Left cardiac atrium (tissue), 4 donors: ENCODE data around the gene NCAPD2. TPM values are rescaled to one million over a fixed set of nuclear protein-coding genes. Genes with fewer than 3 reads are reported as not detected.

Source experiments
- ATAC-seq, 2 donors: fragments of 200-7000 bp; cut with Tn5 transposase; one replicate each; pipeline ENCODE4 v1.9.1; 2020; ENCODE audit warnings: mild to moderate bottlenecking in 2 of 2, moderate library complexity in 2 of 2
- DNase-seq: peaks from one replicate; pipeline ENCODE4 v3.0.0-alpha.2; 2020
- intact Hi-C, 2 donors: fragments of 100-400 bp; cut with DNase I; formaldehyde crosslinking; loops; one replicate each; pipeline versions ENCODE4 v1.14.1 to v1.15.1; 2022 to 2023
- total RNA-seq, 2 donors: library from RNA; stranded (reverse); fragmentation: NEBNext Ultra II Directional; extraction: Animal tissue kit (Norgen Biotek cat#: 25700); gene quantifications; one replicate each; pipeline ENCODE4 v1.2.1, GENCODE V29; 2021
- donor health status: DM: no; HTN: yes; CAD: no.
- donor health status: DM: no; HTN: yes; CAD: no; lungs with severe emphysema.
- donor health status: DM: yes; HTN: yes; CAD: no.
- donor health status: Dilated cardiomyopathy.

NCAPD2 gene
- total RNA-seq, 2 donors from 2014 or later, result 12.4 to 15.8 TPM

DNA sequence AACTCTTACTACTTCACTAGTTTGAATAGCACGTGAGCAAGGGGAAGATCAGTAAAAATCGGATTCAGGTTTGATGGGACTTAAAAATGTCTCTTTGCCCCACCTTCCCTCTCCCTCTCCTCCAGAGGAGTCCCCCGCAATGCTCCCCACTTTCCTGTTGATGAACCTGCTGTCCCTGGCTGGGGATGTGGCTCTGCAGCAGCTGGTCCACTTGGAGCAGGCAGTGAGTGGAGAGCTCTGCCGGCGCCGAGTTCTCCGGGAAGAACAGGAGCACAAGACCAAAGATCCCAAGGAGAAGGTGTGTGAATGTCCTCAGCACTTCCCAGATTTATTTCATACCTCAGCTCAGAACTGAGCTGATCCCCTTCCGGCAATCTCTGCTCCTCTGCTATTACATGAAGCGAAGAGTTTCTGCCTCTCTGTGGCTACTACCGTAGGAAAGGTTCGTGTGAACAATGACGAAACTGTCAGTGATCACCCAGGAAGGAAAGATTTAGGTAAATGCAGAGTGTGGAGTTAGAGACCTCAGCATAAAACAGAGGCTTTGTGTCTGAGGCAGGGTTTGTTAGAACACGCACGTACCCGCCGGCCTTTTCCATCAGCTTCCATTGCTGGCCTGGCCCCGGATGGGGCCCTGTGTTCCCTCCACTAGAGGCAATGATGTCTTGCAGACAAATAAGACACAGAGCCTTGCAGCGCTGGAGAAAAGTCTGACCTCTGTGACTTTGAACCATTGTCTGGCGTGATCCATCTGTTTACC lies 33.0 kb downstream of the NCAPD2 start:
- intact Hi-C loops, result no loop called here
- no peak for DNase-seq
- no peak for ATAC-seq

DNA sequence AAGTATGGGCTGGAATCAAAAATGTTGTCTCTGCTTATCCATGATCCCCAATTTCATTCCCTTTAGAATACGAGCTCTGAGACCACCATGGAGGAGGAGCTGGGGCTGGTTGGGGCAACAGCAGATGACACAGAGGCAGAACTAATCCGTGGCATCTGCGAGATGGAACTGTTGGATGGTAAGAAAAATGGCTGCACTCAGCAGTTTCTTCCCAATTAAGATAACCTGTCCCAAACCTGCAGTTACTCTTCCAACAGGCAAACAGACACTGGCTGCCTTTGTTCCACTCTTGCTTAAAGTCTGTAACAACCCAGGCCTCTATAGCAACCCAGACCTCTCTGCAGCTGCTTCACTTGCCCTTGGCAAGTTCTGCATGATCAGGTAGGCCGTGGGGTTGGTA lies 33.8 kb downstream of the NCAPD2 start:
- no peak for ATAC-seq
- no peak for DNase-seq
- intact Hi-C loops, result no loop called here

DNA sequence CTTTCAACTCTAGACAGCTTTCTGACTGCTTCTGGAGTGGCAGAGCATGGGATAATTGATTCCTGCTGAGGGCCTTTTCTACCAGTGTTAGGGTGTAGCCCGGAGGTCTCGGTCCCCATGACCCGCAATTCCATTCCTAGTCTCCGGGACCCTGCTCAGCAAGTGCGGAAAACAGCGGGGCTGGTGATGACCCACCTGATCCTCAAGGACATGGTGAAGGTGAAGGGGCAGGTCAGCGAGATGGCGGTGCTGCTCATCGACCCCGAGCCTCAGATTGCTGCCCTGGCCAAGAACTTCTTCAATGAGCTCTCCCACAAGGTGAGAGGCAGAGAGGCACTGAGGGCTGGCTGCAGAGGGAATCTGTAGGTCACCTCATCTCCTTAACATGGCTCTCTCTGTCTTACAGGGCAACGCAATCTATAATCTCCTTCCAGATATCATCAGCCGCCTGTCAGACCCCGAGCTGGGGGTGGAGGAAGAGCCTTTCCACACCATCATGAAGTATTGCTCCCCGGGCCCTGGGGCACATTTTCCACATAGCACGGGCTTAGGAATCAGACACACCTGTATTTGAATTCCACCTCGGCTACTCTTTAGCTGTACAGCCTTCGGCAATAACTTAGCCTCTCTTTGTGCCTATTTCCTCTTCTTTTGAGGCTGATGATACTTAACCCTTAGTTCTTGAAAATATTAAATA lies 34.8 kb downstream of the NCAPD2 start:
- DNase-seq, result no peak
- ATAC-seq, result no peak
- intact Hi-C loops, result no loop called here

DNA sequence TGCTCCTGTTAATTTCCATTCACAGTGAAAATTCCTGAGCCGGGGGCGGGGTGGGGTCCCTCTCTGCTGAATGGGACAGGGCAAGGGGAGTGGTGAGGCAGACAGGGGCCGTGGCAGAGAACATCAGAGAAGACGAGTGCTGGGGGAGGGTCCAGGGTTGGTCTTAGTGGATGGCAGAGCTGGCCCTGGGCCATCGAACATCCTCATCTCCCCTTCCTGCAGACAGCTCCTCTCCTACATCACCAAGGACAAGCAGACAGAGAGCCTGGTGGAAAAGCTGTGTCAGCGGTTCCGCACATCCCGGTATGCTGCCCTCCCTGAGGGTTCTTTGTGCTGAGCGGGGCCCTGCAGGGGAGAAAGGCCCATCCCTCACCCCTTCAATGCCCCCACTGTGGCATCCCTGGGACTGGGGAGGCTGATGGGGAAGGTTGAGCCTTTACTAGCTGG lies 35.4 kb downstream of the NCAPD2 start:
- ATAC-seq (no peak), DNase-seq (no peak)
- intact Hi-C loops, result no loop called here

DNA sequence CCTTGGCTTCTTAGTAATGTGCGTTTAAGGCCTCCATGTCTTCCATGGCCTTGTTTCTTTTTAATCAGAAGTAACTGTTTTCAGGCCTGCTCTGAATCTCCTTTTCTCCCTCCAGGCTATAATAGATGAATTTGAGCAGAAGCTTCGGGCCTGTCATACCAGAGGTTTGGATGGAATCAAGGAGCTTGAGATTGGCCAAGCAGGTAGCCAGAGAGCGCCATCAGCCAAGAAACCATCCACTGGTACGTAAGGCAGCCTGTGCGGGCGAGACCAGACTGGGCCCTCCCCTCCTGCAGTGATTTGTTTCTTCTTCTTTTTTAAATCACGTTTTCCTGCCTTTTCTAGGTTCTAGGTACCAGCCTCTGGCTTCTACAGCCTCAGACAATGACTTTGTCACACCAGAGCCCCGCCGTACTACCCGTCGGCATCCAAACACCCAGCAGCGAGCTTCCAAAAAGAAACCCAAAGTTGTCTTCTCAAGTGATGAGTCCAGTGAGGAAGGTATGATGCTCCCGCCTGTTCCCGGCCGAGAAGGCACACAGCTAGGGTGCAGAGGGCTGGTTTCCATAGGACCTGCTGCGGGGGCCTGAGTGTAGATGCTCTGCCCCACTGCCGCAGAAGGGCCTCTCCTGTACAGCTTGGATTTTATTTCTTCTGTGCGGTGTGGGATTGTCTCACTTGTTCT lies 36.8 kb downstream of the NCAPD2 start:
- DNase-seq, result no peak
- intact Hi-C loops, result loop anchor here in 1 of 2 donors (5.0 to 10.0 kb wide), 2 partner anchors 38 to 196 kb away; partner anchors contain the start of genes MRPL51 and NCAPD2
- no peak for ATAC-seq

DNA sequence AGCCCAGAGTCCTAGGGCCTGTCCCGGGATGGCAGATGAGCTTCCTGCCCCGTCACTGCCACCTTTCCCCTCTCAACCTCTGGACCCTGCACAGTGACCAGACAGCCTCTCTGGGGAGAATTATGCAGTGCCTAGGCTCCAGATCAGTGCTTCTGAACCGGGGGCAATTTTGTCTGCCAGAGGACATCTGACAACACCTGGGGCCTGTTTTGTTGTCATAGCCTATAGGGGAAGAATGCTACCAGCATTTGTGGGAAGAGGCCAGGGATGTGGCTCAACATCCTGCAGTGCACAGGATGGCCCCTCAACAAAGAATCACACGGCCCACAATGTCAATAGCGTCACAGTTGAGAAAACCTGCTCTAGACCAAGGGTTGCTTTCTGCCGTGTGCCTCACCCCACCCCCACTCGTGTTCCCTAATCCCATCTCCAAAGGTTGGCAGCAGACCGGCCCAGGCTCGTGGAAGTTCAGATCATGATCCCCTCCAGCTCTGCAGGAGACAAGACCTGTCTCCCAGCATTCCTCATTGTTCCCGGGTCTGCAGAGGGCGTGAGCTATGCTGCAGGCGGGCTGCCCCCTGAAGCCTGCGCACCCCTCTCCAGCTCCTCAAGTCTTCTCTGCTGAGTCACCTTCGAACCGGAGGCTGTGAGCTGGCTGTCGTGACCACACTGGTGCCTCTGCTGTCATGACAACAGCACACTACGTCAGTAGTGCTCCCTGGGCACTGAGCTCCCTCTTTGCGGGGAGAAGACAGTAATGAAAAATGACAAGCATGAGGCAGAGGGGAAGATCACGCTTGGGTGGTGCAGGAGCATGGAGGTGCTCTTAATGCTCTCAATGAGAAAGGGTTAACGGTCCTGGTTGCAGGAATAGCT lies 38.4 kb downstream of the NCAPD2 start:
- ATAC-seq (peak; percentile 0 to 2), DNase-seq (peak; percentile 76)
- intact Hi-C loops, result loop anchor here in 1 of 2 donors (5.0 to 10.0 kb wide), 2 partner anchors 40 to 197 kb away; partner anchors contain the start of genes MRPL51 and NCAPD2

DNA sequence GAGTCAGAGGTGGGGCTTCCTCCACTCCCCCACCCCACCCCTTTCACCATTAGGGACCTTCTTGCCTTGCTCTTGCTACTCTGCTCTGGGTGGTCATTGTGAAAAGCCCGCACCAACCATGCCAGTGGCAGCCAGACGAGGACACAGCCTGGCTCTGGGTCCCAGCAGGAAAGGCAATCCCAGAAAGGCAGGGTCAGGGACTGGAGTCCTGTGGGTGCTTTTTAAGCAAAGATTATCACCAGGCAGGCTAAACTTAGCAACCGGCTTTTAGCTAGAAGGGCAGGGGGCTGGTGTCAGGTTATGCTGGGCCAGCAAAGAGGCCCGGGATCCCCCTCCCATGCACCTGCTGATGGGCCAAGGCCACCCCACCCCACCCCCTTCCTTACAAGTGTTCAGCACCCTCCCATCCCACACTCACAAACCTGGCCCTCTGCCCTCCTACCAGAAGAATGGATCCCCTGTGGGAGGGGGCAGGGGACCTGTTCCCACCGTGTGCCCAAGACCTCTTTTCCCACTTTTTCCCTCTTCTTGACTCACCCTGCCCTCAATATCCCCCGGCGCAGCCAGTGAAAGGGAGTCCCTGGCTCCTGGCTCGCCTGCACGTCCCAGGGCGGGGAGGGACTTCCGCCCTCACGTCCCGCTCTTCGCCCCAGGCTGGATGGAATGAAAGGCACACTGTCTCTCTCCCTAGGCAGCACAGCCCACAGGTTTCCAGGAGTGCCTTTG lies 39.2 kb downstream of the NCAPD2 start:
- DNase-seq (peak; percentile 72), ATAC-seq (peak; percentile 49 to 50)
- intact Hi-C loops, result loop anchor here in 1 of 2 donors (5.0 to 10.0 kb wide), 2 partner anchors 41 to 198 kb away; partner anchors contain the start of genes MRPL51 and NCAPD2

DNA sequence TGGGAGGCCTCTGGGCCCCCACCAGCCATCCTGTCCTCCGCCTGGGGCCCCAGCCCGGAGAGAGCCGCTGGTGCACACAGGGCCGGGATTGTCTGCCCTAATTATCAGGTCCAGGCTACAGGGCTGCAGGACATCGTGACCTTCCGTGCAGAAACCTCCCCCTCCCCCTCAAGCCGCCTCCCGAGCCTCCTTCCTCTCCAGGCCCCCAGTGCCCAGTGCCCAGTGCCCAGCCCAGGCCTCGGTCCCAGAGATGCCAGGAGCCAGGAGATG lies 39.7 kb downstream of the NCAPD2 start:
- DNase-seq (no peak), ATAC-seq (no peak)
- intact Hi-C loops, result loop anchor here in 1 of 2 donors (5.0 to 10.0 kb wide), 2 partner anchors 41 to 199 kb away; partner anchors contain the start of genes MRPL51 and NCAPD2

DNA sequence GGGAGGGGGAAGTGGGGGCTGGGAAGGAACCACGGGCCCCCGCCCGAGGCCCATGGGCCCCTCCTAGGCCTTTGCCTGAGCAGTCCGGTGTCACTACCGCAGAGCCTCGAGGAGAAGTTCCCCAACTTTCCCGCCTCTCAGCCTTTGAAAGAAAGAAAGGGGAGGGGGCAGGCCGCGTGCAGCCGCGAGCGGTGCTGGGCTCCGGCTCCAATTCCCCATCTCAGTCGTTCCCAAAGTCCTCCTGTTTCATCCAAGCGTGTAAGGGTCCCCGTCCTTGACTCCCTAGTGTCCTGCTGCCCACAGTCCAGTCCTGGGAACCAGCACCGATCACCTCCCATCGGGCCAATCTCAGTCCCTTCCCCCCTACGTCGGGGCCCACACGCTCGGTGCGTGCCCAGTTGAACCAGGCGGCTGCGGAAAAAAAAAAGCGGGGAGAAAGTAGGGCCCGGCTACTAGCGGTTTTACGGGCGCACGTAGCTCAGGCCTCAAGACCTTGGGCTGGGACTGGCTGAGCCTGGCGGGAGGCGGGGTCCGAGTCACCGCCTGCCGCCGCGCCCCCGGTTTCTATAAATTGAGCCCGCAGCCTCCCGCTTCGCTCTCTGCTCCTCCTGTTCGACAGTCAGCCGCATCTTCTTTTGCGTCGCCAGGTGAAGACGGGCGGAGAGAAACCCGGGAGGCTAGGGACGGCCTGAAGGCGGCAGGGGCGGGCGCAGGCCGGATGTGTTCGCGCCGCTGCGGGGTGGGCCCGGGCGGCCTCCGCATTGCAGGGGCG lies 40.2 kb downstream of the NCAPD2 start, which contains the start of gene GAPDH:
GAPDH (plus strand) TSS at position 595 of the 772 bp plus-strand sequence. CDS start 316 bp downstream, outside the sequence.
- intact Hi-C loops, result loop anchor here in 1 of 2 donors (2.0 to 10.0 kb wide), 3 partner anchors 19 to 199 kb away; partner anchors contain the start of genes MRPL51 and NCAPD2
- ATAC-seq (peak; percentile 82 to 84), DNase-seq (peak; percentile 95)

DNA sequence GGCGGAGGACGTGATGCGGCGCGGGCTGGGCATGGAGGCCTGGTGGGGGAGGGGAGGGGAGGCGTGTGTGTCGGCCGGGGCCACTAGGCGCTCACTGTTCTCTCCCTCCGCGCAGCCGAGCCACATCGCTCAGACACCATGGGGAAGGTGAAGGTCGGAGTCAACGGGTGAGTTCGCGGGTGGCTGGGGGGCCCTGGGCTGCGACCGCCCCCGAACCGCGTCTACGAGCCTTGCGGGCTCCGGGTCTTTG lies 40.7 kb downstream of the NCAPD2 start:
- intact Hi-C loops, result loop anchor here in 1 of 2 donors (2.0 to 10.0 kb wide), 3 partner anchors 18 to 200 kb away; partner anchors contain the start of genes MRPL51 and NCAPD2
- peak; percentile 84 for DNase-seq
- ATAC-seq, result peak; percentile 39 to 54

DNA sequence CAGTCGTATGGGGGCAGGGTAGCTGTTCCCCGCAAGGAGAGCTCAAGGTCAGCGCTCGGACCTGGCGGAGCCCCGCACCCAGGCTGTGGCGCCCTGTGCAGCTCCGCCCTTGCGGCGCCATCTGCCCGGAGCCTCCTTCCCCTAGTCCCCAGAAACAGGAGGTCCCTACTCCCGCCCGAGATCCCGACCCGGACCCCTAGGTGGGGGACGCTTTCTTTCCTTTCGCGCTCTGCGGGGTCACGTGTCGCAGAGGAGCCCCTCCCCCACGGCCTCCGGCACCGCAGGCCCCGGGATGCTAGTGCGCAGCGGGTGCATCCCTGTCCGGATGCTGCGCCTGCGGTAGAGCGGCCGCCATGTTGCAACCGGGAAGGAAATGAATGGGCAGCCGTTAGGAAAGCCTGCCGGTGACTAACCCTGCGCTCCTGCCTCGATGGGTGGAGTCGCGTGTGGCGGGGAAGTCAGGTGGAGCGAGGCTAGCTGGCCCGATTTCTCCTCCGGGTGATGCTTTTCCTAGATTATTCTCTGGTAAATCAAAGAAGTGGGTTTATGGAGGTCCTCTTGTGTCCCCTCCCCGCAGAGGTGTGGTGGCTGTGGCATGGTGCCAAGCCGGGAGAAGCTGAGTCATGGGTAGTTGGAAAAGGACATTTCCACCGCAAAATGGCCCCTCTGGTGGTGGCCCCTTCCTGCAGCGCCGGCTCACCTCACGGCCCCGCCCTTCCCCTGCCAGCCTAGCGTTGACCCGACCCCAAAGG lies 41.2 kb downstream of the NCAPD2 start:
- intact Hi-C loops, result loop anchor here in 1 of 2 donors (2.0 to 10.0 kb wide), 3 partner anchors 18 to 200 kb away; partner anchors contain the start of genes MRPL51 and NCAPD2
- DNase-seq (peak; percentile 88), ATAC-seq (peak; percentile 32 to 39)

DNA sequence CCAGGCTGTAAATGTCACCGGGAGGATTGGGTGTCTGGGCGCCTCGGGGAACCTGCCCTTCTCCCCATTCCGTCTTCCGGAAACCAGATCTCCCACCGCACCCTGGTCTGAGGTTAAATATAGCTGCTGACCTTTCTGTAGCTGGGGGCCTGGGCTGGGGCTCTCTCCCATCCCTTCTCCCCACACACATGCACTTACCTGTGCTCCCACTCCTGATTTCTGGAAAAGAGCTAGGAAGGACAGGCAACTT lies 41.7 kb downstream of the NCAPD2 start:
- intact Hi-C loops, result loop anchor here in 1 of 2 donors (2.0 to 10.0 kb wide), 2 partner anchors 17 to 201 kb away; no protein-coding TSS in a partner anchor
- DNase-seq (no peak), ATAC-seq (no peak)

DNA sequence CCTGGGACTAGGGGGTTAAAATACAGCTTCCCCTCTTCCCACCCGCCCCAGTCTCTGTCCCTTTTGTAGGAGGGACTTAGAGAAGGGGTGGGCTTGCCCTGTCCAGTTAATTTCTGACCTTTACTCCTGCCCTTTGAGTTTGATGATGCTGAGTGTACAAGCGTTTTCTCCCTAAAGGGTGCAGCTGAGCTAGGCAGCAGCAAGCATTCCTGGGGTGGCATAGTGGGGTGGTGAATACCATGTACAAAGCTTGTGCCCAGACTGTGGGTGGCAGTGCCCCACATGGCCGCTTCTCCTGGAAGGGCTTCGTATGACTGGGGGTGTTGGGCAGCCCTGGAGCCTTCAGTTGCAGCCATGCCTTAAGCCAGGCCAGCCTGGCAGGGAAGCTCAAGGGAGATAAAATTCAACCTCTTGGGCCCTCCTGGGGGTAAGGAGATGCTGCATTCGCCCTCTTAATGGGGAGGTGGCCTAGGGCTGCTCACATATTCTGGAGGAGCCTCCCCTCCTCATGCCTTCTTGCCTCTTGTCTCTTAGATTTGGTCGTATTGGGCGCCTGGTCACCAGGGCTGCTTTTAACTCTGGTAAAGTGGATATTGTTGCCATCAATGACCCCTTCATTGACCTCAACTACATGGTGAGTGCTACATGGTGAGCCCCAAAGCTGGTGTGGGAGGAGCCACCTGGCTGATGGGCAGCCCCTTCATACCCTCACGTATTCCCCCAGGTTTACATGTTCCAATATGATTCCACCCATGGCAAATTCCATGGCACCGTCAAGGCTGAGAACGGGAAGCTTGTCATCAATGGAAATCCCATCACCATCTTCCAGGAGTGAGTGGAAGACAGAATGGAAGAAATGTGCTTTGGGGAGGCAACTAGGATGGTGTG lies 42.3 kb downstream of the NCAPD2 start:
- ATAC-seq (no peak), DNase-seq (no peak)
- intact Hi-C loops, result loop anchor here in 1 of 2 donors (2.0 to 10.0 kb wide), 2 partner anchors 17 to 201 kb away; no protein-coding TSS in a partner anchor

DNA sequence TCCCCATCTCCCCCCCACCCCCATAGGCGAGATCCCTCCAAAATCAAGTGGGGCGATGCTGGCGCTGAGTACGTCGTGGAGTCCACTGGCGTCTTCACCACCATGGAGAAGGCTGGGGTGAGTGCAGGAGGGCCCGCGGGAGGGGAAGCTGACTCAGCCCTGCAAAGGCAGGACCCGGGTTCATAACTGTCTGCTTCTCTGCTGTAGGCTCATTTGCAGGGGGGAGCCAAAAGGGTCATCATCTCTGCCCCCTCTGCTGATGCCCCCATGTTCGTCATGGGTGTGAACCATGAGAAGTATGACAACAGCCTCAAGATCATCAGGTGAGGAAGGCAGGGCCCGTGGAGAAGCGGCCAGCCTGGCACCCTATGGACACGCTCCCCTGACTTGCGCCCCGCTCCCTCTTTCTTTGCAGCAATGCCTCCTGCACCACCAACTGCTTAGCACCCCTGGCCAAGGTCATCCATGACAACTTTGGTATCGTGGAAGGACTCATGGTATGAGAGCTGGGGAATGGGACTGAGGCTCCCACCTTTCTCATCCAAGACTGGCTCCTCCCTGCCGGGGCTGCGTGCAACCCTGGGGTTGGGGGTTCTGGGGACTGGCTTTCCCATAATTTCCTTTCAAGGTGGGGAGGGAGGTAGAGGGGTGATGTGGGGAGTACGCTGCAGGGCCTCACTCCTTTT lies 43.1 kb downstream of the NCAPD2 start:
- ATAC-seq (no peak), DNase-seq (no peak)
- intact Hi-C loops, result loop anchor here in 1 of 2 donors (10.0 kb wide), 1 partner anchor 202 kb away; no protein-coding TSS in a partner anchor
